Measurements from ENCODE around the gene KBTBD12.

KBTBD12 gene

GRCh38 chr3:127985655-127986225, 70.7 kb downstream of the KBTBD12 start:
- no peak for DNase-seq (ENCODE audit: low spot score)

GRCh38 chr3:127986803-127987202, 71.8 kb downstream of the KBTBD12 start:
- DNase-seq (ENCODE audit: low spot score): no peak

DNA sequence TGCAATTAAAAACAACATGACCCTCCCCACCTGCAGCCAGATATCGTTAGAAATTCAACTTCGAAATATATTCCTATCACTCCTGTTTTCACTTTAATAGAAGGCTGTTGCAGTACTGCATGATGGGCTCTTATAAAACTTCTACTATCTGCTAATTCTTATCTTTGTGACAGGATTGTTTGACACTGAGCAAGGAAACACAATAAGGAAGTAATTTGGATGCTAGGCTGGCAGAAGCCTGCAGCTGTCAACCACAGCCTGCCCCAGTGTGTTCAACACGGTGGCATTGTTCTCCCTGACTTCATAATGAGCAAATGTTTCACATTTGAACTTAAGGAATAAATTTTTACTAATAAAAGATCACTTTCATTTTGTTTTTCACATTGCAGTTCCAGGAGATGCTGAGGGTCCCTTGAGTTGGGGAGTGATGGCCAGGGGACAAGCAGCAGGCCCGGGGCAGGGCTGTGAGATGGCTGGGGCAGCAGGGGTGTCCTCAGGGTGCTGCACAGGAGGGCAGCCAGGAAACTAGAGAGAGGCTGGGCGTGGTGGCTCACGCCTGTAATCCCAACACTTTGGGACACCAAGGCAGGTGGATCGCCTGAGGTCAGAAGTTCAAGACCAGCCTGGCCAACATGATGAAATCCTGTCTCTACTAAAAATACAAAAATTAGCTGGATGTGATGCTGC, 72.4 kb downstream of the KBTBD12 start:
- DNase-seq (ENCODE audit: low spot score): no peak

GRCh38 chr3:127988770-127989557, 73.9 kb downstream of the KBTBD12 start:
- peak; percentile 31 for DNase-seq (ENCODE audit: low spot score)

DNA sequence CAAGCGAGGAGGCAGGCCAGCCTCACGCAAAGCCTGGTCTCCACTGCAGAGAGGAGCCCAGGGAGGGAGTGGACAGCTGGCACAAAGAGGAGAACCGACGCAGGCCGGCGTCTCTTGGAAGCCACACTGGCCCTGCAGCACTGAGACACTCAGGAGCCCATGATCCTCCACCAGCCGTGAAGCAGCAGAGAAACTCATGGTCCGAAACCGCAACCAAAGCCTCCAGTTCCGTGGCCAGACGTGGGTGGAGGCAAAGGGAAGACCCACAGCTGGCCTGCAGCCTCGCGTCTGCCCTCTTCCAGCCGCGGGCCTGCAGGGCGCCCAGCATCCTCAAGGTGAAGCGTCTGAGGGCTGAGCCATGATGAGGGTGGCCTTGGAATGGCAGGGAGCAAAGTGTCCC, 75.0 kb downstream of the KBTBD12 start:
- no peak for DNase-seq (ENCODE audit: low spot score)

GRCh38 chr3:127990461-127990860, 75.4 kb downstream of the KBTBD12 start:
- DNase-seq (ENCODE audit: low spot score): no peak

DNA sequence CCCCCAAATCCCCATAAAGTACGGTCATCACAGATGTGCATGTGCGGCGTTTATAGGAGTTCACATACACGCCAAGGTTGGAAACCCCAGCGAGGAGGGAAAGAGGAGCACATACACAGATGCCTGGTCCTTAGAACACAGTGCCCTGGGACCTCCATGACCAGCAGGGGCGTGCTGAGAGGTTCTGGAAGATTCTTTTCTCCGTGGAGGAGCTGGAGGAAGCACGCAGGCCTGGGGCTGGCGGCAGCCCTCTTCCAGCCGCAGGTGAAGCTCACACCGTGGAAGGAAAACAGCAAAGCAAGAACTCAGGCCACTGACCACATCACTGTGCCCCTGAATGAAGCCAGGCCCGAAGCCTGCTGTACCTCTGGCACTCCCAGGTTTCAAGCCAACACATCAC, 76.2 kb downstream of the KBTBD12 start:
- no peak for DNase-seq (ENCODE audit: low spot score)

DNA sequence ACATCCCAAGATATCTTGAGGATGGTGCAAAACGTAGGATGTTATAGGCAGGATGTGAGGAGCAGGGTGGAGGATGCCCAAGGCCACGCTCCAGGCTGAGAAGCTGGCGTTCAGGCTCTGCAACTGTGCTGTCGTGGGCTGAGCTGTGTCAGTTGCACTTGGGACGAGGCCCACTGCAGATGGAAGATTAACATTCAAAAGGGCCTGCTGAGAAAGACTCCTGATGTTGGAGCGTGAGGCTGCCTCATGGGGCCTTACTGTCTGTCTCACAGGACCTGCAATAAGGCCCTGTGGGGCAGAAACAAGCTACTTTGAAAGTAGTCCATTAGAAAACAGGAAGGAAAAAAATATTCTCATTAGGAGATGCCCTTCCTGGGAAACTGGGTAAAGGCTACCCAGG, 76.6 kb downstream of the KBTBD12 start:
- no peak for DNase-seq (ENCODE audit: low spot score)

GRCh38 chr3:127992127-127992526, 77.1 kb downstream of the KBTBD12 start:
- DNase-seq (ENCODE audit: low spot score): no peak

DNA sequence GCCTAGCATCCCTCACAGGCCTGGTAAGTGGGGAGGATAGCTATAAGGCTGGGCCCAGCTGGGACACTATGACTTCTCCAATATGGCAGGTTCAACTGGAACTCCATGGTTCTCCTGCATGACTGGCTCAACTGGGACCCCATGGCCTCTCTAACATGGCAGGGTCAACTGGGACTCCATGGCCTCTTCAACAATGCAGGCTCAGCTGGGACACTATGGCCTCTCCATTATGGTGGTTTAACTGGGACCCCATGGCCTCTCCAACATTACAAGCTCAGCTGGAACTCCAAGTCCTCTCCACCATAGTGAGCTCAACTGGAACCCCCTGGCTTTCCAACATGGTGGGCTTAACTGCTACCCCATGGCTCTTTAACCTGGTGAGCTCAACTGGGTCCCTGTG, 79.0 kb downstream of the KBTBD12 start:
- no peak for DNase-seq (ENCODE audit: low spot score)

GRCh38 chr3:127997016-127997415, 82.0 kb downstream of the KBTBD12 start:
- no peak for DNase-seq (ENCODE audit: low spot score)

DNA sequence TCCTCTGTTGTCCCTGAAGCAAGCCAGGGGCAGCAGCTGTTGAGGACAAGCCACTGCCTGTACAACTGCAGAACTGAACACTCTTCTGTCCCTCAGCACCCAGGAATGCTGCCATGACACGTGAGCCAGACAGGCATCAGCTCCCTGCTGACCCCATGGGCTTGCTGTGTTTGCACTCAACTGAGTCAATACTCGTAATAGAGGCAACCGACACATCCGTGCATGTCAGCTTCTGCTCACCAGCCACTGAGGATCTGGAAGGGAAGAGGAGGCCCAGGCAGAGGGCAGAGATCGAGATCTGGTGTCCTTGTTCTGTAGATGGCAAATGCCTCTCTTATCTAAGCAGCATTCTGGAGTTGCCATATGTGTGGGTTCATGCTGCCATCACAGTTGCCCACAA, 82.9 kb downstream of the KBTBD12 start:
- no peak for DNase-seq (ENCODE audit: low spot score)

GRCh38 chr3:127998596-127998995, 83.6 kb downstream of the KBTBD12 start:
- no peak for DNase-seq (ENCODE audit: low spot score)

- no peak for DNase-seq (ENCODE audit: low spot score)
These were observed 84.6 kb downstream of the KBTBD12 start for GRCh38 chr3:127999509-128000106.

DNA sequence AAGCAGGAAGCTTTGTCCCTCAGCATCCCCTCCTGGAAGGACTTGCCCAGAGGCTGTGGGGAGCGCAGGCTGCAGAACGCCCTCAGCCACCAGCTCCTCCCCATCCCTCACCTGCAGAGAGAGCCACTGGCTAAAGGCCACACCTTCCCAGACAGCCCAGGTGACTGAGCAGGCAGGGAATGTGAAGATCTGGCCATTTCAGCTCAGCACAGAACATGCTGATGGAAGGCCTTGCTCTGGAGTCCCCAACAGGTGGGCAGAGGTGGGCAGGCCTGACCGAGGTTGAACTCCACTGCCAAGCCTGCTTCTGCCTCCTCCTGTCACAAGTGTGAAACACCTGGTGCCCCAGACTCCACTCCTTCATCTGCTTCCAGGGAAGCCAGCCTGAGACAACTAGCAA, 86.5 kb downstream of the KBTBD12 start:
- no peak for DNase-seq (ENCODE audit: low spot score)

DNA sequence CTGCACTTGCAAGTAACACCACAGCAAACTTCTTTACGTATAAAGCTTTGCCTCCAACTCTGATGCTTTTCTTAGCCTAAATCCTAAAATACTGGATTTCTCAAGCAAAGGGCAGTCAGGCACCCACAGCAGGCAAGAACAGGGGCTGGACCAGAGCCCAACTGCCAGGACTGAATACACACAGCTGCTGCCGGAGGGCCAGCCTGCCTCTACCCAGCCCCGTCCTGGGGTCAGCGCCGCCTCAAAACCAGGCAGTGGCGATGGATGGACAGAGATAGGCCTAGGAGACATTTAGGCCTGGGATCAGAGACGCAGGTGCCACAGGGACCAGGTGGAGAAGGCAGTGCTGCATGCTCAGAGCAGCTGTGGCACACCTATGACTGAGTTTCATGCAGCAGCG, 89.6 kb downstream of the KBTBD12 start:
- DNase-seq (ENCODE audit: low spot score): no peak

GRCh38 chr3:128006061-128007032, 91.3 kb downstream of the KBTBD12 start:
- no peak for DNase-seq (ENCODE audit: low spot score)

GRCh38 chr3:128007033-128007424, 92.0 kb downstream of the KBTBD12 start:
- peak; percentile 22 for DNase-seq (ENCODE audit: low spot score)

DNA sequence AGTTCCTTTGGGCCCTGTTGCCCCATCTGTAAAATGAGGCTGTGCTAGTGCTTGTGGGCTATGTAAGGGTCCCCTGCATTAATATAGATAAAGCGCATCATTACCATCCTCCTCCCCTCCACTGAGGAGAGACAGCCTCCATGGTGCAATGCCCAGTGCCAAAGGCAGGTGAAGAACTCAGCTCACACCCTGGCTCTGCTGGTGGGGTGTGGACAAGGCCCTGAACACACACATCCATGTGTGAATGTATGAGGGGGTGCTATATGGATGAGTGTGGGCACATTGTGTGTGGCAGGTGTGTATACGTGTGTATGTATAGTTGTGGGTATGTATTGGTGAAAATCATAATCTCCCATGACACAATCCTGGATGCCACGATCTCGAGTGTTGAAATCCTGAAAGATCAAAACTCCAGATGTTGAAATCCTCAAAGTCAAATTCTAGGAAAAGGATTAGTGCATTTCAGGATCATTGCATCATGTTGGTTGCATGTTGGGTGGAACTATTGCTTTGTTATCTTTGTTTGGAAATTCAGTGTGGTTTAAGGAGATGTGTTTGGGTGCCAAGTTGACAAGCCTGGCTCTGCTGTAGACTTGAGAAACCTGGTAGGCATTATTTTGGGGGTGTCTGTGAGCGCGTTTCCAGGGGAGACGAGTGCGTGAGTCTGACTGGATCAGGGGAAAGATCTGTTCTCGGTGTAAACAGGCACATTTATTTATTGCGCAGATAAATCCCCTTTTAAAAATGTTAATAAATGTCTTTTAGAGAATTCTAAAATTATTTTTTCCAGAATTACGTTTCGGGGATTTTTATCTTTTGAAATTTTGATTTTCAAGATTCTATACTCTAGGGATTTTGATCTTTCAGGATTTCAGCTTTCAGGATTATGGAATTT, 95.2 kb downstream of the KBTBD12 start:
- DNase-seq (ENCODE audit: low spot score): no peak

- no peak for DNase-seq (ENCODE audit: low spot score)
These were observed 96.1 kb downstream of the KBTBD12 start for GRCh38 chr3:128011140-128011539.

DNA sequence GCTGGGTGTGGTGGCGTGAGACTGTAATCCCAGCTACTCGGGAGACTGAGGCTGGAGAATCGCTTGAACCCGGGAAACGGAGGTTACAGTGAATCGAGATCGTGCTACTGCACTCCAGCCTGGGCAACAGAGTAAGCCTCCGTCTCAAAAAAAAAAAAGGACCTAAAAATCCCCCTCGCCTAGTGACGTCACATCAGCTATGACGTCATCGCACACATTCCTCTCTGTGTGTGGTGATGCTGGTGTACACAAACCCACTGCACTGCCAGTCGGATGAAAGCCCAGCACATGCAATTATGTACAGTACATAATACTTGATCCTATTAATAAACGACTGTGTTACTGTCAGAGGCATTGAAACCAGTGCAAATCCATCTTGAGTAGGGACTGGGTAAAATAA, 97.0 kb downstream of the KBTBD12 start:
- DNase-seq (ENCODE audit: low spot score): no peak

Measured in COLO829 (cell line).